Endothelial cell of umbilical vein (primary cell): Measurements from ENCODE around the gene BNIP2. TPM values are rescaled to one million over a fixed set of nuclear protein-coding genes. Genes with fewer than 3 reads are reported as not detected.
"Not testable (repeated sequence)": the region's sequence is repeated elsewhere in the genome, so short reads cannot be mapped to it uniquely, and the experiment has no call there.

ENCODE experiments used
- BruUV-seq: library from RNA; stranded (reverse); fragments of 400-500 nt; replicated peaks from 2 replicates; lab custom pipeline; 2021; lab: Mats Ljungman, UMichigan
- CTCF ChIA-PET: fragments of 300-600, 350-600 bp; sonication (Branson Sonifier 250); formaldehyde crosslinking; loops from one replicate; lab custom pipeline; 2021; ENCODE audit warnings: antibody characterized with exemption, inconsistent platforms; lab: Charles Lee
- POLR2A ChIA-PET: fragments of 300-600, 350-600 bp; sonication (Branson Sonifier 250); formaldehyde crosslinking; loops from one replicate; lab custom pipeline; 2021; ENCODE audit warnings: antibody characterized with exemption, inconsistent platforms; lab: Charles Lee
- DNase-seq: peaks from one replicate; pipeline ENCODE4 v3.0.0-alpha.2; 2011; ENCODE audit warnings: low read depth, low spot score
- FAIRE-seq: peaks from 2 replicates; lab custom pipeline; 2011; peaks lifted over from hg19 to GRCh38; lab: Jason Lieb, UNC
- H2AFZ ChIP-seq: 2 replicates; pipeline ENCODE4 v1.6.0; 2012; ENCODE audit warnings: low read depth, low read length, control low read depth, inconsistent platforms
- H3K27ac ChIP-seq: 2 replicates; pipeline ENCODE4 v1.5.1; 2011; ENCODE audit warnings: low read depth, mild to moderate bottlenecking, control low read depth, low read length, moderate library complexity; ENCODE audit not compliant: insufficient read depth
- H3K27me3 ChIP-seq, 2 experiments: 2 replicates each; pipeline versions ENCODE4 v1.6.0 to v1.6.1; 2011; ENCODE audit warnings: low read length in 2 of 2, mixed read lengths in 1 of 2; ENCODE audit not compliant: control insufficient read depth in 2 of 2, insufficient read depth in 2 of 2
- H3K36me3 ChIP-seq, 2 experiments: 2 replicates in 1 of 2; 3 replicates in 1 of 2; pipeline ENCODE4 v1.5.1; 2011; ENCODE audit warnings: low read length in 2 of 2, mild to moderate bottlenecking in 1 of 2, moderate library complexity in 1 of 2; ENCODE audit not compliant: control insufficient read depth in 2 of 2, insufficient read depth in 2 of 2; ENCODE audit errors: extremely low read depth in 1 of 2
- H3K4me1 ChIP-seq: 3 replicates; pipeline ENCODE4 v1.5.1; 2011; ENCODE audit warnings: mild to moderate bottlenecking, low read length; ENCODE audit not compliant: control insufficient read depth, insufficient read depth; ENCODE audit errors: extremely low read depth
- H3K4me2 ChIP-seq: 2 replicates; pipeline ENCODE4 v1.6.1; 2011; ENCODE audit warnings: low read length, control low read depth, mixed read lengths; ENCODE audit not compliant: insufficient read depth
- H3K4me3 ChIP-seq, 3 experiments: fragments of 200-600 bp in 1 of 3; sonication (generic), shearing (Covaris generic) in 1 of 3; replicated peaks in 1 of 3; 2 replicates each; pipeline ENCODE4 v1.5.1; 2011 to 2016; ENCODE audit warnings: control low read depth in 3 of 3, low read length in 3 of 3, mild to moderate bottlenecking in 2 of 3, inconsistent platforms in 1 of 3, low read depth in 1 of 3, moderate library complexity in 1 of 3; ENCODE audit not compliant: insufficient read depth in 1 of 3
- H3K79me2 ChIP-seq: 2 replicates; pipeline ENCODE4 v1.6.0; 2012; ENCODE audit warnings: low read length, inconsistent platforms; ENCODE audit not compliant: control insufficient read depth, insufficient read depth
- H3K9ac ChIP-seq: replicated peaks from 2 replicates; pipeline ENCODE3; 2011; ENCODE audit warnings: low read length, control low read depth; ENCODE audit not compliant: insufficient read depth; ENCODE audit errors: extremely low read depth
- H3K9me1 ChIP-seq: replicated peaks from 3 replicates; pipeline ENCODE4 v1.6.0; 2011; ENCODE audit warnings: mild to moderate bottlenecking, low read length; ENCODE audit not compliant: control insufficient read depth, insufficient read depth; ENCODE audit errors: extremely low read depth
- H3K9me3 ChIP-seq: replicated peaks from 2 replicates; pipeline ENCODE4 v1.5.1; 2012; ENCODE audit warnings: low read length, inconsistent platforms; ENCODE audit not compliant: control insufficient read depth, insufficient read depth
- H4K20me1 ChIP-seq: replicated peaks from 2 replicates; pipeline ENCODE3; 2011; ENCODE audit warnings: mild to moderate bottlenecking, low read length; ENCODE audit not compliant: control insufficient read depth, insufficient read depth; ENCODE audit errors: extremely low read depth
- EZH2 ChIP-seq: IDR thresholded peaks from 2 replicates; pipeline ENCODE4 v1.6.1; 2012; ENCODE audit warnings: borderline replicate concordance, low read depth, mild to moderate bottlenecking, moderate library complexity, low read length, inconsistent platforms; ENCODE audit not compliant: severe bottlenecking
- FOS ChIP-seq: IDR thresholded peaks from 2 replicates; pipeline ENCODE4 v1.6.1; 2011; ENCODE audit warnings: mild to moderate bottlenecking, low read length, moderate library complexity, borderline replicate concordance; ENCODE audit not compliant: insufficient read depth
- GATA2 ChIP-seq: IDR thresholded peaks from 2 replicates; pipeline ENCODE4 v1.7.0; 2011; ENCODE audit warnings: low read depth, mild to moderate bottlenecking, moderate library complexity, mixed read lengths, low read length; ENCODE audit not compliant: insufficient read length, insufficient read depth
- JUN ChIP-seq: IDR thresholded peaks from 2 replicates; pipeline ENCODE4 v1.6.1; 2011; ENCODE audit warnings: borderline replicate concordance, low read depth; ENCODE audit not compliant: insufficient read length, insufficient read depth
- MYC ChIP-seq: IDR thresholded peaks from one replicate; pipeline ENCODE4 v1.6.1; 2011; ENCODE audit warnings: mild to moderate bottlenecking, low read depth, low read length
- POLR2A ChIP-seq: IDR thresholded peaks from 2 replicates; pipeline ENCODE4 v1.6.1; 2012; ENCODE audit warnings: low read depth, mild to moderate bottlenecking, control low read depth, low read length
- POLR2AphosphoS5 ChIP-seq: IDR thresholded peaks from 2 replicates; pipeline ENCODE4 v1.6.1; 2012; ENCODE audit warnings: low read depth, mild to moderate bottlenecking, control low read depth, low read length, moderate library complexity; ENCODE audit not compliant: insufficient read depth
- dilution Hi-C: fragments of 300-500 bp; cut with MboI; formaldehyde crosslinking; loops from one replicate; pipeline ENCODE4 v1.15.0; 2019; ENCODE audit warnings: low sequenced_read_pairs; ENCODE audit not compliant: extremely low pct_ligation_motif_present
- intact Hi-C: fragments of 100-400 bp; cut with micrococcal nuclease; formaldehyde crosslinking; loops from one replicate; pipeline ENCODE4 v1.10.0; 2022
- polyA plus RNA-seq, 4 experiments: library from polyadenylated mRNA; depleted of rRNA in 3 of 4; stranded (reverse) in 3 of 4; unstranded in 1 of 4; fragments of >200 nt; gene quantifications; 2 replicates each; pipeline versions ENCODE4 v1.2.1 to v1.2.3, GENCODE V29; 2011 to 2012; ENCODE audit warnings: missing spikeins in 1 of 4
- total RNA-seq: library from RNA; stranded (reverse); gene quantifications from 2 replicates; pipeline ENCODE4 v1.2.3, GENCODE V29; 2021
- TF ChIP-seq, protein P1 (sequence below), 2 donors: IDR thresholded peaks; 1 replicate in 1 of 2; 2 replicates in 1 of 2; pipeline ENCODE4 v1.5.1; 2011; ENCODE audit warnings: low read length in 2 of 2, mild to moderate bottlenecking in 2 of 2, moderate library complexity in 2 of 2, control low read depth in 1 of 2, inconsistent platforms in 1 of 2, low read depth in 1 of 2; ENCODE audit not compliant: insufficient read depth in 1 of 2; ENCODE audit errors: extremely low read depth in 1 of 2
- TF ChIP-seq, protein P2 (sequence below): IDR thresholded peaks from 2 replicates; pipeline ENCODE4 v1.6.1; 2011; ENCODE audit not compliant: insufficient read depth, insufficient read length

The BNIP2 gene
- total and polyA plus RNA-seq, 2 donors (not counting 3 experiments of a cell fraction or from before 2014, with no cell fraction given): 39.1 to 90.1 TPM

DNA sequence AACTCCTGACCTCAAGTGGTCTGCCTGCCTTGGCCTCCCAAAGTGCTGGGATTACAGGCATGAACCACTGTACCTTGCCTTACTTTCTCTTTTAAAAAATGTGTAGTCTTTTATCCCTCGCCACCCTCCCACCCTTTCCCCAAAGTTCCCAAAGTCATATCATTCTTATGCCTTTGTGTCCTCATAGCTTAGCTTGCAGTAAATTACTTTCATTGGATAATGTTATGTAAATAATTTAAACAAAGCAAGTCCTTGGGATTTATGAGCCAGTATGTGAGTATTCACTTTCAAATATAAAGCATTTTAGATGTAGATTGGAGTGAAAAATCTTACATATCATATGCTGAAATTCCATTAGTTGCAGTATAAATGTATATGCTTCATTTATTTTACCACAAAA lies 42.8 kb downstream of the BNIP2 start:
- POLR2A ChIA-PET: interaction anchor here (0.6 to 1.0 kb wide), 2 partner anchors 11 to 895 kb away, joined by 3 to 4 read pairs; partner anchors contain the start of gene GTF2A2
- no TSS peak for BruUV-seq

DNA sequence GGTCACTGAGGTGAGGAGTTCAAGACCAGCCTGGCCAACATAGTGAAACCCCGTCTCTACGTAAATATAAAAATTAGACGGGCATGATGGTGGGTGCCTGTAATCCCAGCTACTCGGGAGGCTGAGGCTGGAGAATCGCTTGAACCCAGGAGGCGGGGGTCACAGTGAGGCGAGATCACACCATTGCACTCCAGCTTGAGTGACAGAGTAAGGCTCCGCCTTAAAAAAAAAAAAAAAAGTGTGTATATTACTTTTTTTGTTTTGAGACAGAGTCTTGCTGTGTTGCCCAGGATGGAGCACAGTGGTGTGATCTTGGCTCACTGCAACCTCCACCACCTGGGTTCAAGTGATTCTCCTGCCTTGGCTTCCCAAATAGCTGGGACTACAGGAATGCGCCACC lies 43.3 kb downstream of the BNIP2 start:
- H3K27me3 ChIP-seq, H3K79me2 ChIP-seq, H3K4me2 ChIP-seq, H3K27ac ChIP-seq, H2AFZ ChIP-seq, BruUV-seq, FAIRE-seq, H3K9ac ChIP-seq, dilution Hi-C loops, H4K20me1 ChIP-seq, DNase-seq, intact Hi-C loops, H3K4me1 ChIP-seq, H3K9me1 ChIP-seq, H3K4me3 ChIP-seq, H3K9me3 ChIP-seq: not testable (repeated sequence)
- ChIA-PET POLR2A (interaction anchor here (1.0 kb wide), 1 partner anchor 12 kb away, joined by 3 read pairs; the partner anchor contains the start of gene GTF2A2), CTCF (interaction anchor here (4.2 kb wide), 1 partner anchor 113 kb away, joined by 16 read pairs; no protein-coding TSS in a partner anchor)
- peaks cover 0 to 18% of the 10 kb centered on the region in 2 experiments for H3K36me3 ChIP-seq

More for the DNA sequence above, 42.8 kb downstream of the BNIP2 start:
- dilution Hi-C loops: no loop called here
- CTCF ChIA-PET: interaction anchor here (1.1 to 4.2 kb wide), 2 partner anchors 11 to 113 kb away, joined by 4 to 16 read pairs; partner anchors contain the start of gene GTF2A2
- H3K36me3 ChIP-seq: peaks cover 0 to 19% of the 10 kb centered on the region in 2 experiments
- H3K9me1 ChIP-seq: no peaks in the 10 kb centered on the region
- intact Hi-C loops: no loop called here
- no peak overlapping the region for H3K9ac ChIP-seq
- no peak overlapping the region for H3K4me3 ChIP-seq
- H3K9me3 ChIP-seq: no peaks in the 10 kb centered on the region
- FAIRE-seq (no peak), DNase-seq (no peak)
- H3K27me3 ChIP-seq: no peaks in the 10 kb centered on the region
- no peaks in the 10 kb centered on the region for H4K20me1 ChIP-seq
- no peak overlapping the region for H3K27ac ChIP-seq
- no peaks in the 10 kb centered on the region for H3K4me1 ChIP-seq
- TF ChIP-seq GATA2 (no peak), POLR2A (no peak), POLR2AphosphoS5 (no peak), EZH2 (no peak), JUN (no peak), MYC (no peak), FOS (no peak)
- TF ChIP-seq, protein P1, sequence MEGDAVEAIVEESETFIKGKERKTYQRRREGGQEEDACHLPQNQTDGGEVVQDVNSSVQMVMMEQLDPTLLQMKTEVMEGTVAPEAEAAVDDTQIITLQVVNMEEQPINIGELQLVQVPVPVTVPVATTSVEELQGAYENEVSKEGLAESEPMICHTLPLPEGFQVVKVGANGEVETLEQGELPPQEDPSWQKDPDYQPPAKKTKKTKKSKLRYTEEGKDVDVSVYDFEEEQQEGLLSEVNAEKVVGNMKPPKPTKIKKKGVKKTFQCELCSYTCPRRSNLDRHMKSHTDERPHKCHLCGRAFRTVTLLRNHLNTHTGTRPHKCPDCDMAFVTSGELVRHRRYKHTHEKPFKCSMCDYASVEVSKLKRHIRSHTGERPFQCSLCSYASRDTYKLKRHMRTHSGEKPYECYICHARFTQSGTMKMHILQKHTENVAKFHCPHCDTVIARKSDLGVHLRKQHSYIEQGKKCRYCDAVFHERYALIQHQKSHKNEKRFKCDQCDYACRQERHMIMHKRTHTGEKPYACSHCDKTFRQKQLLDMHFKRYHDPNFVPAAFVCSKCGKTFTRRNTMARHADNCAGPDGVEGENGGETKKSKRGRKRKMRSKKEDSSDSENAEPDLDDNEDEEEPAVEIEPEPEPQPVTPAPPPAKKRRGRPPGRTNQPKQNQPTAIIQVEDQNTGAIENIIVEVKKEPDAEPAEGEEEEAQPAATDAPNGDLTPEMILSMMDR (IDR thresholded peaks at IDR 0.05; ENCODE audit: extremely low read depth in 1 of 2, insufficient read depth in 1 of 2, low read depth in 1 of 2, low read length in 2 of 2): no peak
- TF ChIP-seq, protein P2, sequence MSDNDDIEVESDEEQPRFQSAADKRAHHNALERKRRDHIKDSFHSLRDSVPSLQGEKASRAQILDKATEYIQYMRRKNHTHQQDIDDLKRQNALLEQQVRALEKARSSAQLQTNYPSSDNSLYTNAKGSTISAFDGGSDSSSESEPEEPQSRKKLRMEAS: no peak
- no peak overlapping the region for H3K4me2 ChIP-seq
- H3K79me2 ChIP-seq: no peaks in the 10 kb centered on the region
- H2AFZ ChIP-seq: no peak overlapping the region
